Activated T-cell treated with anti-CD3 and anti-CD28 coated beads, Interleukin-2, amount 50 U/mL, for 1 hour (primary cell): ENCODE measurements around the gene EIF3B.
"Not testable (repeated sequence)": the region's sequence is repeated elsewhere in the genome, so short reads cannot be mapped to it uniquely, and the experiment has no call there.

ENCODE experiments used
- DNase-seq: peaks from one replicate; pipeline ENCODE4 v3.0.0-alpha.2; 2020

EIF3B gene

DNA sequence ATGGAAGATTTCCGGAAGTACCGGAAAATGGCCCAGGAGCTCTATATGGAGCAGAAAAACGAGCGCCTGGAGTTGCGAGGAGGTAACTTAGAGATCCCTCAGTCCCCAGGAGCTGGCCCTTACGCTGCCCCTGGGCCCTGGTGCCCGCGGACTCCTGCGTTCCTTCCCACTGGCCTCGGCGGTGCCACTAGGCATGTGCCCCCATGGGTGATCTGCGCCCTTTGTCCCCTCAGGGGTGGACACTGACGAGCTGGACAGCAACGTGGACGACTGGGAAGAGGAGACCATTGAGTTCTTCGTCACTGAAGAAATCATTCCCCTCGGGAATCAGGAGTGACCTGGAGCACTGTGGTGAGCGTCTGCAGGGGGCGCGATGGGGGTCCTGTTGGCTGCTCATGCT, 24.5 kb downstream of the EIF3B start:
- DNase-seq: no peak

DNA sequence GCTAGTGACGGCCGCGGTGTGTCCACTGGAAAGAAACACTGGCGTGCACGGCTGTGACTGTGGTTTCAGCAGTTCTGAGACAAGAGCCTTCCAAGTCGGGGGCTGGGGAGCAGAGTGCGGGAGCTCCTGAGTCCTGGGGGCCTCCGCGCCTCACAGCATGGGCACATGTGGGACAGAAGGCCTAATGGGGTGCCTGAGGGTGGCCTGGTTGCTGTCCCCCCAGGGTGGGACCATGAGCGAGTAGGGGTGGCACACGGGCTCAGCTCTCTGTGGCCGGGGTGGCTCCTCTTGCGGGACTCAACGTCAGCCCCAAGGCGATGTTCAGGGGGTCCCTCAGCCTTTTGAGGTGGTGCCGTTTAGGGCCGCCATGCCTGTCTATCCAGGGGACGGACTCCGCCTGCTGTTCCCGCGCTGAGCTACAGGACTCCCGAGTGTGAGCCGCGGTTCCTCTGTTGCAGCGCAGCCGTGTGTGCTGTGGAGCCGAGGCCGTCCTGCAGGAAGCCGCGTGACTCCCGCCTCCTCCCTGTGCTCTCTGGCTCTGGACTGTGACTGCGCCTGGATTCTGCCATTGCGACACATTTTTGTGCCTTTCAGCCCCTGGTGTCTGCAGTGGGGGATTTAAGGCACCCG, 25.3 kb downstream of the EIF3B start:
- DNase-seq: no peak

DNA sequence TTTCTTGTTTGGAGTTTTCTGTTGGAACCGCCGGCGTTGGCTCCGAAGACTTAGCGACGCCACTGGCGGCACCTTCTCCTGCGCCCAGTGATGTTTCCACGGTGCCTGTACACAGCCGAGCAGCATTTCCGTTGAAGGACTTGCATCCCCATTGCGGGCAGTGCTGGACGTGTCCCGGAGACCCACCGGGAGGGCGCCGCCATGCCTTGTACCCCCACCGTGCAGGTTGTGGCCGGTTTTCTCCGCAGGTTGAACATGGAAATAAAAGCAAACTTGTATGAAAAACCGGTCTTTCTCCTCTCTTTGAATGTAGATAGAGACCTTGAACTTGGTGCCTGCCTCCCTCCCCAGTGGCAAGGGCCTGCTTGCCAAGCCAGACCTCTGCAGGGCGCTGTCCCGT, 25.8 kb downstream of the EIF3B start:
- DNase-seq: no peak

DNA sequence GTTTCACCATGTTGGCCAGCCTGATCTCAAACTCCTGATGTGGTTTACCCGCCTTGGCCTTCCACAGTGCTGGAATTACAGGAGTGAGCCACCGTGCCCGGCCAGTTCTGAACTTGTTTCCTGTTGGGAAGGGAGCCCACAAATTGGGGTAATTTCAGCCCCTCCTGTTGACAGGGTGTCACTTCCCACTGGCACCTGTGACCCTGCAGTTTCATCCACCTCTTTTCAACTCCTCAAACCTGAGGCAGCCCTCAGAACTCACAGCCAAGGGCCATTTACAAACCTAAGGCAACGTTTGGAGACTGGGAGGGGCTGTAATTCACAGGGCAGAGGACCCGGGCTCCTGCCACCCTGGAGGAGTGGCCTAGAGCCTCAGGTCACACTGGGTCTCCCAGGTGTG, 26.6 kb downstream of the EIF3B start:
- no peak for DNase-seq

DNA sequence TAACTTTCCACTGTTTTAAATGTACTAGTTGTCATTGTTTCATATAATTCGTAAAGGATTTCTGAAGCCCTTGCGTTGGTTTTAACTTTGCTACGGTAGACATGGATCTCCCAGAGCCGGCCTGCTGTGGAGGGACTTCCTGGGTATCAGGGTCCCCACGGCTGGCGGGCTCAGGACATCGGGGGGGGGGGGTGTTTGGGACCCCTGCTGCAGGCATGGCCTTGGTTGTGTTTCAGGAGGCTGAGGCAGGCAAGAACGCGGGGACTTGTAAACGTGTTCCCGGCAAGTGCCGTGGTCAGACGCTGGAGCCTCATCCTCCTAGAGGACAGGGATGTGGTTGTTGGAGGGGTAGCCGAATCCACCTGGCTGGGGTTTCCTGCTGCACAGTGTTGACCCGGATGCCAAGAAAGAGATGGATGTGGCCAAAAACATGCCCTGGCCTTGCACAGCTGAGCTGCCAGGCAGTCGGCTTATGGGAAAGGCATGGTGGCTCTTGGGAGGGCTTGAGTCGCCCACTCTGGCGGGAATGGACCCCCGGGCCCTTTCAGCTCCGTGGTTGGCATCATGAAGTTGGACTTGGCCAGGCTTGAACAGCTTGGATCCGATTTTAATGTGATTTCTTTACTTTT, 27.4 kb downstream of the EIF3B start:
- no peak for DNase-seq

DNA sequence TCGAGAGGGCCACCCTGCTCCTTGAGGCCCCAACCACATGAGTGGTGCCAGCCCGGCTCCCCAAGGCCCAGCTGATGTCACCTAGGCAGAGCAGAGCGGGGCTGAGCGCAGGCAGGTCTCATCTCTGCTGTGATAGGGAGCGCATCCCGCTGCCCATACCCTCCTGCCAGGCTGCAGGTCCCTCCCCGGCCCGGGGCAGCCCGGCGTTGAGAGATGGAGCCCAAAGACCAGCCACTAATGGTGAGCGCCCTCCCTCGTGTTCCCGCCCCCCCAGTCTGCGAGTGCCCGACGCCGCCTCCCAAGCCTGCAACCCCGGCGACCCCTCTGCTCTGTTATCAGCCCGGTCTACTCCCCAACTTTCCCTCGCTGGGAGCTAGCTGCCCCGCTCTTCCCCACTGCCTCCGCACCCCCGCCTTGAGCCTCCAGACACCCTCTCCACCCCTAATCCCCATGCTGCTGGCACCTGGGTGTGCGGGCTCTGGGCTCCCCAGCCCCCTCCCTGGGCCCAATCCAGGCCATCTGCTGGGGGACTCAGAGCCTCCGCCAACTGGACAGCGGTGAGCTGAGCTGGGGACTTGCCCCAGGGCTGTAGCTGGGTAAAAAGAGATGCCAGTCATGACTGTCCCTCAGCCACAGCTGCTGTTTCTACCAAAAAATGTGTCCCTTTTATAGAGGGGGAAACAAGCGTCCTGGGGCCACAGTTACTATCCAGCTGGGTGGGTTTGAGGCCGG, 29.1 kb downstream of the EIF3B start:
- no peak for DNase-seq

DNA sequence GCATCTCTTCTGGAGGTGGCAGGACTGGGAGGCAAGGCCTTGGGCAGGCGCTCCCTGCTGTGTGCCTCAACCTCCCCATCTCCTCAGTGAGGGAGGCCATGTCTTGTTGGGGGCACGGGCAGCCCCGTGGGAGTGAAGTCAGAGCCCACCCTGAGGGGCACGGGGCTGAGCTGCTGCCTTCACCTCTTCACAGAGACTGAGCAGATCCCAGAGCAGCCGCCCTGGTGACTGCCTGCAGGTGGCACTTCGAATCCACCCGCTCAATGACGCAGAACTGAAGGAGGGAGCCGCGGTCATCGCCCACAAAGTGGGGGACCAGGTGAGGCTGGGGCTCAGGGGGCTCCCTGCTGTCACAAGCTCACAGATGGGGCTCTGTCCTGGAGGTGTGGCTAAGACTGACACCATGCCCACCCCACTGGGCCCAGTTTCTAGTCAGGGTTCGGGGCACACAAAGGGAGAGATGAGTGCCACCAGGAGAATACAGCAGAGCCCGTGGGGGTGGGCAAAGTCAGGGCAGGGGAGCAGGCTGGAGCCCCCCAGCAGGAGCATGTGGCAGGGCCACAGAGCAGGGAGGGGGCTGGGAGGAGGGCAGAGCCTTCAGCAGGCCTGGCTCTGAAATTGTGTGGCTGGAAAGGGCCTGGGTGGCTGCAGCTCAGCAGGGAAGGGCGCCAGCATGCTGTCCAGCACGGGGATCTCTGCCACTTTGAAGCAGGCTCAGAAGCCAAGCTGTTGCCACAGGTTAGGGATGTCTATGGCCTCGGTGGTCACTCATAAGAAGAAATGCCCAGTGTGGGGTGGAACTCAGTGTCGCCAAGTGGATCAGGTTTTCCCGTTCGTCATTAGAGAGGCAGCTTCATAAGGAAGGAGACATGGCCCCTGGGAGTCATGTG, 30.0 kb downstream of the EIF3B start:
- no peak for DNase-seq

DNA sequence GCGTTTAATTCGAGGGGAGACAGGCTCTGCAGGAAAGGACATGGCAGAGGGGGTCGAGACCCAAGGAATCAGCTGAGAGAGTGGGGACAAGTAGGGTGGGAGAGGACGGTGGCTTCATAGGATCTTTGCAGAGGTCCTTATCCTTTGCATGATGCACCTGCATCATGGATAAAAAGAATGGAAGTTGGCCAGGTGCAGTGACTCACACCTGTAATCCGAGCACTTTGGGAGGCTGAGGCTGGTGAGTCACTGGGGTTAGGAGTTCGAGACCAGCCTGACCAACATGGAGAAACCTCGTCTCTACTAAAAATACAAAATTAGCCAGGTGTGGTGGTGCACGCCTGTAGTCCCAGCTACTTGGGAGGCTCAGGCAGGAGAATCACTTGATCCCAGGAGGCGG, 31.5 kb downstream of the EIF3B start:
- DNase-seq: not testable (repeated sequence)

DNA sequence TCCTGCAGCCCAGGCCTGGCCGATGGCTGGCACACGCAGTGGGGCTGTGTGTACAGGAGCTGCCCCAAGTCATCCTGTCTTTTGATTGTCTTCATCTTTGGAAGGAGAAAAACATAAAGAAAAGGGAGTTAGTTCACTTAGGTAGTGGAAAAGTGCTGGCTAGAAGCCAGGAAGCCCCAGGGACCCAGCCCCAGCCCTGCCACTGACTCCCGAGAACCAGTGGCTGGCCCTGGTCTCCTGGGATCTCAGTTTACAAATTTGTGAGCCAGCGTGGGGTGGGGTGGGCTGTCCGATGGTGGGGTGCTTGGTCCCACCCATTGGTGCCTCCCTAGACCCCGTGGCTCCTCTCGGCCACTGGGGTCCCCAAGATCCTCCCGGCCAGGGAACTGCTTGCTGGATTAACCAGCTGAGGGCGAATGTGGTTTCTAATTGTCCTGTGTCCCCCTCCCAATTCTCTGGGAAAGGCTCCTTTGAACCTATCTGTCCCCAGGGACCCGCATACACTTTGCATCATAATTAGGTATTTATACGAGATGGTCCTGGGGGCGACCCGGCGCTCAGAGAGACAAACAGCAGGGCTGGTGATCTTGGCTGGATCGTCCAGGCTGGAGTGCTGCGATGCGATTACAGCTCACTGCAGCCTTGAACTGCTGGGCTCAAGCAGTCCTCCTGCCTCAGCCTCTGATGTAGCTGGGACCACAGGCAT, 32.5 kb downstream of the EIF3B start:
- no peak for DNase-seq

DNA sequence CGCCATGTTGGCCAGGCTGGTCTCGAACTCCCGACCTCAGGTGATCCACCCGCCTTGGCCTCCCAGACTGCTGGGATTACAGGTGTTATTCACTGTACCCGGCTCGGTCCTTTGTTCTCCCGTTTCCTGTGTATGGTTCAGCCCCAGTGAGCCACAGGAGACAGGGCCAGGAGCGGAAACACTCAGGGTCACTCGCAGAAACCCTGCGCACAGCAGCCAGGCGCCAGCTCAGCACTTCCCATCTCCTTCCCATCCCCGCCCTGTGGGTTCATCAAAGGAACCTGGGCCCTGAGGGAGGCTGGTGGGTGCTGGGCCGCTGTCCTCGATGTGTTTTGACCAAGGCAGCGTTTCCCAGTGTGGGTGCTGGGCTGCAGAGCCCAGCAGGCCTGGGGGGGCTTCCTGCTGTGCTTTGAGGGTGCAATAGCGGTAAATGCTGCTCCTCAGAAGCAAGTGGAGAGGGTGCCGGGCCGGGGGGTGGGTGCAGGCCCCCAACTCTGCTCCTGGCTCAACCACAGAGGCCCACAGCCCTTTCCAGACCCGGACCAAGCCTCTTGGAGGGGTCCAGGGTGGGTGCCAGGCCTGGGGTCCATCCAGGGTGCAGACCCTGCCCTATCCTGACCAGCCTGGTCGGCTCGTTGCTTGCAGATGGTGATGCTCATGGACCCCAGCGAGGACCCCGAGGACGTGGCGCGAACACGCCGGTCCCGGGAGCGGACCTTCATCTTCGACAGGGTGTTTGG, 33.4 kb downstream of the EIF3B start:
- no peak for DNase-seq

DNA sequence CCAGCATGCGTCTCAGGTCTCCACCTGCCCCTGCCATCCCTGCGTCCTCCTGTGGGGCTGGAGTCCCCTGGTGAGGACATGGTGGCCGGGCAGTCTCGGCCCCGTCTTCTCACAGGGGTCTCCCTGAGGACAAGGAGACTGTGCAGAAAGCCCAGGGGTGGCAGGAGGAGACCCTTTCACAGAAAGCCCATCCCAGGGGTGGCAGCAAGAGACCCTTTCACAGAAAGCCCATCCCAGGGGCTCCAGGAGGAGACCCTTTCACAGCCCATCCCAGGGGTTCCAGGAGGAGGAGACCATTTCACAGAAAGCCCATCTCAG, 34.0 kb downstream of the EIF3B start:
- no peak for DNase-seq

DNA sequence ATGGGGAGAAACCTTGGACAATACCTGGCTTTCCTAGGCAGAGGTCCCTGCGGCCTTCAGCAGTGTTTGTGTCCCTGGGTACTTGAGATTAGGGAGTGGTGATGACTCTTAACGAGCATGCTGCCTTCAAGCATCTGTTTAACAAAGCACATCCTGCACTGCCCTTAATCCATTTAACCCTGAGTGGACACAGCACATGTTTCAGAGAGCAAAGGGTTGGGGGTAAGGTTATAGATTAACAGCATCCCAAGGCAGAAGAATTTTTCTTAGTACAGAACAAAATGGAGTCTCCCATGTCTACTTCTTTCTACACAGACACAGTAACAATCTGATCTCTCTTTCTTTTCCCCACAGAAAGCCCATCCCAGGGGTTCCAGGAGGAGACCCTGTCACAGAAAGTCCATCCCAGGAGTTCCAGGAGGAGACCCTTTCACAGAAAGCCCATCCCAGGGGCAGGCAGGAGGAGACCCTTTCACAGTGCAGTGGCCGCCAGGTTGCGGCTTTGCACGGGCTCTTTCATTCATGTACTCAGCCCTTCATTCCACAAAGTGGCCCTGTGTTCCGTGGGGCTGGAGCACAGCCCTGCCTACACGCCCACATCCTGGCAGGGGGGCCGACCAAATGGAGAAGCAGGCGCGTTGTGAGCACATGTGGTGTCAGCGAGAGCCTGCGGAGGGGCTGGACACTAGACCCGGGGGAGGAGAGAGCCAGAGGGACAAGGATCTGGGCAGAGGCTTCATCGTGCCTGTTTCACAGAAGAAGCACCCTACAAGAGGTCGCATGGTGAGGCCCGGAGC, 35.6 kb downstream of the EIF3B start:
- not testable (repeated sequence) for DNase-seq

DNA sequence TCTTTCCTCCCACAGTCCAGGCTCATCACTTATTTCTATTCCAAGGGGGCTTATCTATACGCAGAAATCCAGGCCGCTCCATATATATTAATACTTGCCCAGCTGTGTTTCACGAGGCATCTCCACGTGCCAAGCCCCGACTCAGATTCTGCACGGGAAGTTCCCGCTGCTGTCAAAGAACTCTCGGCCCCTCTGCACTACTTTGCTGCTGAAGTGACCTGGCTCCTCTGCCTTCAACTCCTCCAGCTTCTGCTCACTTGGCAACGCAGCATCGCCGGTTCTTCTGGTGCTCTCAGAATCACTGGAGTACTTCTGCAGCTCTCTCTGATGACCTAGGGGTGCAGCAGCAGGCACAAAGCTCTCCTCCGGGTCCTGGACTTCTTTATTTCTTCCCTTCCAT, 39.1 kb downstream of the EIF3B start:
- no peak for DNase-seq

DNA sequence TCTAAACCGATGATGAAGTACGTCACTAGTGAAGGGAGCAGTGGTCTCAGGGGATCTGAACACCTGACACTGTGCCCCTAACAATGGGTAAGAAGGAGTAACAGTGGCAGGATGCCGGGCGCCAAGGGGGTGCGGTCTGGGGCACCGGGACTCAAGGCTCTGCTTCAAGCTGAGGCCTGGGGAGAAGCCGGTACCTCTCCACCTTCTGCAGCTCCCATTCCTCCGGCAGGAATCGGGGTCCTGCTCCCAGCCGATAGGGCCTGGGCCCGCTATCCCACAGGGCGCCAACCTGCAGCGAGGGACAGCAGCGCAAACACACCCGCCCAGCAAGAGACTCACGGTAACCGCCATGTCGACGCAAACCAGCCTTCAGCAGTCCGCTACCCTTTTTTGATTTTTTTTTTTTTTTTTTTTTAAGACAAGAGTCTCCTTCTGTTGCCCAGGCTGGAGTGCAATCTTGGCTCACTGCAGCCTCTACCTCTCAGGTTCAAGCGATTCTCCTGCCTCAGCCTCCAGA, 40.0 kb downstream of the EIF3B start:
- no peak for DNase-seq

DNA sequence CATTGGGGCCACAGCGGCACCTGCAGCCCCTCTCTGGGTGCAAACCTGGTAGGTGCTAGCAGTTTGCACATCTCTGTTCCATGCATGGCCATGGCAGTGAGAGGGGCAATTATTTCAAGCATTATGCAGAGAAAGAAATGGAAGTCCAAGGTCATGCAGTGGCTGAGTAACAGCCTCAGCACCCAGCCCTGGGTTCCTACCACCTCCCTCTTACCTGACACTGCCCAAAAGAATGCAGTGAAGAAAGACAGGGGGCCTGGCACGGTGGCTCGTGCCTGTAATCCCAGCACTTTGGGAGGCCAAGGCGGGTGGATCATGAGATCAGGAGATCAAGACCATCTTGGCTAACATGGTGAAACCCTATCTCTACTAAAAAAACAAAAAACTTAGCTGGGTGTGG, 43.9 kb downstream of the EIF3B start:
- no peak for DNase-seq

DNA sequence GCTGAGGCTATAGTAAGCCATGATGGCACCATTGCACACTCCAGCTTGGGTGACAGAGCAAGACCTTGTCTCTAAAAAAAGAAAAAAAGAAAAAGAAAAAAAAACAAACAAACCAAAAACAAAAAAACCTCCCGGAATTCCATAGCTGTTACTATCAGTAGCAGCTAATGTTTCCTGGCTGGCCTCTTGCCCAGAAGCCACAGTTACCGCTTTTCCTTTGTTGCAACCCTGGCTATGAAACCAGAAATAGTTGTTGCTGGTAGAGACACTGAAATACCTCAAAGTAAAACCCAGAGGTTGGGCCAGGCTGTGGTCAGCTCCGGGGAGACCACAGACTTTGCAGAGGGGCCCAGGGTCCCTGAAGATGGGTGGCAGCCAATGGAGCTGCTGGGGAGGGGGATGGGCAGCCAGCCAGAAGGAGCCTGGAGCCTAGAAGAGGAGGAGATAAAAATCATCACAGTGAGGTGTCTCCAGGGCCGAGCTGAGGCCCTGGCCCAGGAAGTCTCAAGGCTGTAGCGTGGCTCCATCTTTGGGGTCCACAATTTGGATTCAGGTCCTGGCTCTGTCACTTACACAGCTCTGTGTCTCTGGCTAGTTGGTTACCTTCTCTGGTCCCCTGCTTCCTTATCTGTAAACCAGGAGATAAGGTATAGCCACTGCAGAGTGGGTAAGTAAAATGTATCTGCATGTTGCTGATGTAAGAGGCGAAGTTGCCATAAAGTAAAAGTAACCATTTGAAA, 45.4 kb downstream of the EIF3B start:
- DNase-seq: no peak

DNA sequence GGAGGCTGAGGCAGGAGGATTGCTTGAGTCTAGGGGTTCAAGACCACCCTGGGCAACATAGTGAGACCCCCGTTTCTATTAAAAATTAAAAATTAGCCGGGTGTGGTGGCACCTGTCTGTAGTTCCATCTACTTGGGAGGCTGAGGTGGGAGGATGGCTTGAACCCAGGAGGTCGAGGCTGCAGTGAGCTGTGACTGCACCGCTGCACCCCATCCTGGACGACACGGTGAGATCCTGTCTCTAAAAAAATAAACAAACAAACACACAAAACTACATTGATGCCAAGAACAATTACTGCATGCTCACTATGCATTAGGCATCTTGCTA, 48.0 kb downstream of the EIF3B start:
- DNase-seq: no peak

DNA sequence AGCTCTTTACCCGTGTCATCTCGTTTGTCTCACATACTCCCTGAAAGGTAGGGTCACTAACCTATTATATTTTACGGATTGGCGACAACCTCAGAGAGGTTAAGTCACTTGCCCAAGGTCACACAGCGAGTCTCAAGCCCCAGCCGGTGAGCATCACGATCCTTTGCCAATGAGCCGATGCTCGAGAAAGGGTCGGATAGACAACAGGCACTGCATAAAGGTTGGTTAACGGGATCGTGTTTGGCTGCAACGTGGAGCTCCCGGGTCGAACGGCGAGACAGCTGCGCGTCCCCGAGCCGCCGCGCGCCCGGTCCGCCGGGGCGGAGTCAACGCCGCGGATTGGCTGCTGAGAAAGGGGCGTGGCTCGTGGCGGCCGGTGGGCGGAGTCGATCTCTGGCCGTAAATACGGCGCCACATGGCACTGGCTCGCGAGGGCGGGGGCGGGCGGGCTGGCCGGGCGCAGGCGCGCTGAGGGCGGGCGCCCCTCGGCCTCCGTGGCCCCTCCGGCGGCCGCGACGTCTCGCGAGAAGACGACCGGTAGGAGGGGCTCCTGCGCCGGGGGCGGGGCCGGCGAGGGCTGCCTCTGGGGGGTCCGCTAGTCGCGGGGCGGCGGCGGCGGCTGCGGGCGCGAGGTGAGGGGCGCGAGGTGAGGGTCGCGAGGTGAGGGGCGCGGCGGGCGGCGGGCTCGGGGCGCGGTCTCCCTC, 48.5 kb downstream of the EIF3B start, which contains the start of gene CHST12:
Gene CHST12 (plus strand): TSS at position 598 of the 704 bp plus-strand sequence. CDS start 29,029 bp downstream, outside the sequence.
- peak; percentile 96 for DNase-seq
